ENCODE measurements around the gene RFTN1.

The RFTN1 gene

GRCh38 chr3:16338999-16339398 is 174.5 kb downstream of the RFTN1 start:
- no peak overlapping the region for H3K4me3 ChIP-seq (ENCODE audit: low read depth in 1 of 2, low read length in 2 of 2)
- no peak overlapping the region for H3K27ac ChIP-seq (ENCODE audit: low read depth, low read length)
- no peaks in the 10 kb centered on the region for H3K27me3 ChIP-seq (ENCODE audit: control insufficient read depth in 1 of 2, insufficient read depth in 2 of 2, low read length in 2 of 2)
- no peak overlapping the region for H3K9ac ChIP-seq (ENCODE audit: low read depth in 1 of 2, low read length in 2 of 2)
- H3K4me1 ChIP-seq (ENCODE audit: control insufficient read depth in 1 of 2, insufficient read depth in 2 of 2, low read length in 2 of 2) = peaks cover 4 to 5% of the 10 kb centered on the region in 2 donors
- peaks cover 3 to 11% of the 10 kb centered on the region in 2 donors for H3K36me3 ChIP-seq (ENCODE audit: control insufficient read depth in 1 of 2, insufficient read depth in 2 of 2, low read length in 2 of 2)
- no peaks in the 10 kb centered on the region for H3K9me3 ChIP-seq (ENCODE audit: control insufficient read depth in 1 of 2, low read length in 2 of 2)

GRCh38 chr3:16337856-16338540 is 175.5 kb downstream of the RFTN1 start:
- peak overlapping the region in 1 of 2 donors; percentile 29 for H3K4me3 ChIP-seq (ENCODE audit: low read depth in 1 of 2, low read length in 2 of 2)
- no peaks in the 10 kb centered on the region for H3K9me3 ChIP-seq (ENCODE audit: control insufficient read depth in 1 of 2, low read length in 2 of 2)
- peaks cover 4 to 11% of the 10 kb centered on the region in 2 donors for H3K36me3 ChIP-seq (ENCODE audit: control insufficient read depth in 1 of 2, insufficient read depth in 2 of 2, low read length in 2 of 2)
- peaks cover 4 to 5% of the 10 kb centered on the region in 2 donors for H3K4me1 ChIP-seq (ENCODE audit: control insufficient read depth in 1 of 2, insufficient read depth in 2 of 2, low read length in 2 of 2)
- no peaks in the 10 kb centered on the region for H3K27me3 ChIP-seq (ENCODE audit: control insufficient read depth in 1 of 2, insufficient read depth in 2 of 2, low read length in 2 of 2)
- no peak overlapping the region for H3K9ac ChIP-seq (ENCODE audit: low read depth in 1 of 2, low read length in 2 of 2)
- no peak overlapping the region for H3K27ac ChIP-seq (ENCODE audit: low read depth, low read length)

DNA sequence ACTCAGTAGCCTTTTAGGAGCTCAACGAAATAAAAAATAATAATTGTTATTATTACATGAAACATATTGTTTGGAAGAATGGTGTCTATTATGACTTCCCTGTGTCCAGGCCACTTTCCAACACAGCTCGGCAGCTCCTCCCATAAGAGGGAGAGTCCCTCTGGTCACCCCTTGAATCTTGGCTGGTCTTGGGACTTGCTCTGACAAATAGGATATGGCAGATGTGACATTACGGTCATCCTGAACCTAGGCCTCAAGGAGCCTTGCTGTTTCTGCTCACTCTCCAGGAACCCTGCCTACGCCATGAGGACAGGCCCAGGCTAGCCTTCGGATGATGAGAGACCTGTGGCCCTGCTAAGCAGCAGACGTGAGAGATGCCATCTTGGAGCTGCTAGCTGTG is 176.7 kb downstream of the RFTN1 start:
- Histone ChIP-seq H3K9me3 (ENCODE audit: control insufficient read depth in 1 of 2, low read length in 2 of 2) (no peaks in the 10 kb centered on the region), H3K9ac (ENCODE audit: low read depth in 1 of 2, low read length in 2 of 2) (no peak overlapping the region), H3K27me3 (ENCODE audit: control insufficient read depth in 1 of 2, insufficient read depth in 2 of 2, low read length in 2 of 2) (no peaks in the 10 kb centered on the region), H3K4me1 (ENCODE audit: control insufficient read depth in 1 of 2, insufficient read depth in 2 of 2, low read length in 2 of 2) (peaks cover 4 to 5% of the 10 kb centered on the region in 2 donors), H3K4me3 (ENCODE audit: low read depth in 1 of 2, low read length in 2 of 2) (no peak overlapping the region), H3K27ac (ENCODE audit: low read depth, low read length) (no peak overlapping the region), H3K36me3 (ENCODE audit: control insufficient read depth in 1 of 2, insufficient read depth in 2 of 2, low read length in 2 of 2) (peaks cover 8 to 11% of the 10 kb centered on the region in 2 donors)

DNA sequence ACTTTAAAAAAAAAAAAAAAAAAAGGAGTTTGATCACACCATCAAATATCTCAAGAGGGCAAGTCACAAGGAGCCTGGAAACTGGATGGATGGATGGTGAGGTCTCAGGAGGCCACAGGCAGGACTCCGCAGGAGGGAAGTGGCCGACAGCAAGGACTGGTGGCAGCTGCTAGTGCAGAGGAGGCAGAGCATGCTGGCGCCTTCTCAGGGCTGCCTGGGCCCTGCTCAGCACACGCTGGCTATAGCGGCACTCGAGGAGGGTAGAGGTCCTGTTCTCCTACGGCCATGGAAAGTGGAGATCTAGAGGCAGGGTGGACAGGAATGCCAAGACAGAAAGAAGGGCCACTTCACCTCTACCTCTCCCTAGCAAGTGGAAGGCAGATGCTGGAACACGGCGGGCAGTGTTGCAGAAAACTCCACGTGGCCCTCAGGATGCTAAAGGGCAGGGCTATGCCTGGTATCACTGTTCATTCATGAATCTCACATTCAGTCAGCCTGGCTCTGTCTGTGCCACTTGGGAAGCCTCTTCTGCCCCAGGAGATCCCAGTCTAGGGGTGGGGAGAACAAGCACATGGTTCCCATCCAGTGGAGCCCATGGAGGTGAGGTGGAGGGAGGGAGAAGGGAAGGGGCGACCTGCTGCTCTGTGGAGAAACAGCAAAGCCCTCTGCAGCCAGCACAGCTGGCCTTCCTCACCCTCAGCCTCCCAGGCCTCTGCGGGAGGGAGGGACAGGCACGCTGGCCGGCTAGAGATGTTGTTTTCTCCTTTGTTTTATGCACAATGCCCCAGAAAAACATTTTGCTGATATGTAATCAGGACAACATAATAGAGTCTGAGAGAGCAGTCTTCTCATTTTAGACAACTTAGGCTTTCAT is 177.5 kb downstream of the RFTN1 start:
- peaks cover 8 to 16% of the 10 kb centered on the region in 2 donors for H3K36me3 ChIP-seq (ENCODE audit: control insufficient read depth in 1 of 2, insufficient read depth in 2 of 2, low read length in 2 of 2)
- H3K9ac ChIP-seq (ENCODE audit: low read depth in 1 of 2, low read length in 2 of 2) = no peak overlapping the region
- H3K9me3 ChIP-seq (ENCODE audit: control insufficient read depth in 1 of 2, low read length in 2 of 2) = peaks cover 0 to 5% of the 10 kb centered on the region in 2 donors
- peaks cover 4 to 5% of the 10 kb centered on the region in 2 donors for H3K4me1 ChIP-seq (ENCODE audit: control insufficient read depth in 1 of 2, insufficient read depth in 2 of 2, low read length in 2 of 2)
- H3K4me3 ChIP-seq (ENCODE audit: low read depth in 1 of 2, low read length in 2 of 2) = no peak overlapping the region
- H3K27ac ChIP-seq (ENCODE audit: low read depth, low read length) = no peak overlapping the region
- no peaks in the 10 kb centered on the region for H3K27me3 ChIP-seq (ENCODE audit: control insufficient read depth in 1 of 2, insufficient read depth in 2 of 2, low read length in 2 of 2)

GRCh38 chr3:16335333-16335732 is 178.2 kb downstream of the RFTN1 start:
- Histone ChIP-seq H3K9me3 (ENCODE audit: control insufficient read depth in 1 of 2, low read length in 2 of 2) (peaks cover 0 to 5% of the 10 kb centered on the region in 2 donors), H3K36me3 (ENCODE audit: control insufficient read depth in 1 of 2, insufficient read depth in 2 of 2, low read length in 2 of 2) (peaks cover 8 to 18% of the 10 kb centered on the region in 2 donors), H3K4me1 (ENCODE audit: control insufficient read depth in 1 of 2, insufficient read depth in 2 of 2, low read length in 2 of 2) (peaks cover 4 to 5% of the 10 kb centered on the region in 2 donors), H3K27me3 (ENCODE audit: control insufficient read depth in 1 of 2, insufficient read depth in 2 of 2, low read length in 2 of 2) (no peaks in the 10 kb centered on the region), H3K27ac (ENCODE audit: low read depth, low read length) (no peak overlapping the region), H3K4me3 (ENCODE audit: low read depth in 1 of 2, low read length in 2 of 2) (no peak overlapping the region), H3K9ac (ENCODE audit: low read depth in 1 of 2, low read length in 2 of 2) (no peak overlapping the region)

- Histone ChIP-seq H3K27ac (ENCODE audit: low read depth, low read length) (no peak overlapping the region), H3K9me3 (ENCODE audit: control insufficient read depth in 1 of 2, low read length in 2 of 2) (peaks cover 0 to 5% of the 10 kb centered on the region in 2 donors), H3K36me3 (ENCODE audit: control insufficient read depth in 1 of 2, insufficient read depth in 2 of 2, low read length in 2 of 2) (peaks cover 8 to 18% of the 10 kb centered on the region in 2 donors), H3K27me3 (ENCODE audit: control insufficient read depth in 1 of 2, insufficient read depth in 2 of 2, low read length in 2 of 2) (no peaks in the 10 kb centered on the region), H3K4me1 (ENCODE audit: control insufficient read depth in 1 of 2, insufficient read depth in 2 of 2, low read length in 2 of 2) (peaks cover 4 to 5% of the 10 kb centered on the region in 2 donors), H3K9ac (ENCODE audit: low read depth in 1 of 2, low read length in 2 of 2) (no peak overlapping the region), H3K4me3 (ENCODE audit: low read depth in 1 of 2, low read length in 2 of 2) (no peak overlapping the region)
Observed at GRCh38 chr3:16334909-16335308, 178.6 kb downstream of the RFTN1 start.

- Histone ChIP-seq H3K9ac (ENCODE audit: low read depth in 1 of 2, low read length in 2 of 2) (no peak overlapping the region), H3K27ac (ENCODE audit: low read depth, low read length) (no peak overlapping the region), H3K4me1 (ENCODE audit: control insufficient read depth in 1 of 2, insufficient read depth in 2 of 2, low read length in 2 of 2) (peaks cover 0 to 2% of the 10 kb centered on the region in 2 donors)
Observed at GRCh38 chr3:16332904-16333426, 180.5 kb downstream of the RFTN1 start.

GRCh38 chr3:16331319-16331883 is 182.1 kb downstream of the RFTN1 start:
- H3K9me3 ChIP-seq (ENCODE audit: control insufficient read depth in 1 of 2, low read length in 2 of 2) = peaks cover 0 to 5% of the 10 kb centered on the region in 2 donors
- no peak overlapping the region for H3K9ac ChIP-seq (ENCODE audit: low read depth in 1 of 2, low read length in 2 of 2)
- H3K27me3 ChIP-seq (ENCODE audit: control insufficient read depth in 1 of 2, insufficient read depth in 2 of 2, low read length in 2 of 2) = no peaks in the 10 kb centered on the region
- H3K4me1 ChIP-seq (ENCODE audit: control insufficient read depth in 1 of 2, insufficient read depth in 2 of 2, low read length in 2 of 2) = no peaks in the 10 kb centered on the region
- no peak overlapping the region for H3K27ac ChIP-seq (ENCODE audit: low read depth, low read length)
- no peak overlapping the region for H3K4me3 ChIP-seq (ENCODE audit: low read depth in 1 of 2, low read length in 2 of 2)
- peaks cover 6 to 29% of the 10 kb centered on the region in 2 donors for H3K36me3 ChIP-seq (ENCODE audit: control insufficient read depth in 1 of 2, insufficient read depth in 2 of 2, low read length in 2 of 2)

More at GRCh38 chr3:16332904-16333426, 180.5 kb downstream of the RFTN1 start:
- no peak overlapping the region for H3K4me3 ChIP-seq (ENCODE audit: low read depth in 1 of 2, low read length in 2 of 2)
- H3K36me3 ChIP-seq (ENCODE audit: control insufficient read depth in 1 of 2, insufficient read depth in 2 of 2, low read length in 2 of 2) = peaks cover 8 to 27% of the 10 kb centered on the region in 2 donors
- H3K9me3 ChIP-seq (ENCODE audit: control insufficient read depth in 1 of 2, low read length in 2 of 2) = peaks cover 0 to 5% of the 10 kb centered on the region in 2 donors
- H3K27me3 ChIP-seq (ENCODE audit: control insufficient read depth in 1 of 2, insufficient read depth in 2 of 2, low read length in 2 of 2) = no peaks in the 10 kb centered on the region

DNA sequence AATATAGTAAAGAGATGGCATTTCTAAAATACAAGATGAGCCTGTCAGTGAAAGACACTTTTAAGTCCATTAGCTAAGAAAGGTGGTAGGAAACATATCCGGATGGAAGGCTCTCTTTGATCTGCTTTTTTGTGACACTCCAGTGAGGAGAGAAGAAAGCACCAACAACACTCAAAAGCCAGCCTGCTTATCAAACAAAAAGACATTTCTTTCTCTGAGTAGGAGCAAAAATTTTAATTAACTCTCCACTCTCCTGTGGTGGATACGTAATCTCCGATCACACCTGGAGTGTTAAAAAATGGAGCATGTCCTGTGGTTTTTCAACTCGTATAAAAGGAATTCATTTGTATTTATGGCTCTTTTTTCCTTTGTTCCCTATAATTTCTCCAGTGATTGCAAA is 183.1 kb downstream of the RFTN1 start:
- Histone ChIP-seq H3K4me3 (ENCODE audit: low read depth in 1 of 2, low read length in 2 of 2) (no peak overlapping the region), H3K27me3 (ENCODE audit: control insufficient read depth in 1 of 2, insufficient read depth in 2 of 2, low read length in 2 of 2) (no peaks in the 10 kb centered on the region), H3K36me3 (ENCODE audit: control insufficient read depth in 1 of 2, insufficient read depth in 2 of 2, low read length in 2 of 2) (peaks cover 7 to 37% of the 10 kb centered on the region in 2 donors), H3K27ac (ENCODE audit: low read depth, low read length) (no peak overlapping the region), H3K9me3 (ENCODE audit: control insufficient read depth in 1 of 2, low read length in 2 of 2) (peaks cover 0 to 5% of the 10 kb centered on the region in 2 donors), H3K9ac (ENCODE audit: low read depth in 1 of 2, low read length in 2 of 2) (no peak overlapping the region), H3K4me1 (ENCODE audit: control insufficient read depth in 1 of 2, insufficient read depth in 2 of 2, low read length in 2 of 2) (no peaks in the 10 kb centered on the region)

- no peak overlapping the region for H3K9ac ChIP-seq (ENCODE audit: low read depth in 1 of 2, low read length in 2 of 2)
- H3K4me3 ChIP-seq (ENCODE audit: low read depth in 1 of 2, low read length in 2 of 2) = no peak overlapping the region
- H3K27ac ChIP-seq (ENCODE audit: low read depth, low read length) = no peak overlapping the region
- peaks cover 13 to 38% of the 10 kb centered on the region in 2 donors for H3K36me3 ChIP-seq (ENCODE audit: control insufficient read depth in 1 of 2, insufficient read depth in 2 of 2, low read length in 2 of 2)
- peaks cover 0 to 5% of the 10 kb centered on the region in 2 donors for H3K9me3 ChIP-seq (ENCODE audit: control insufficient read depth in 1 of 2, low read length in 2 of 2)
- no peaks in the 10 kb centered on the region for H3K4me1 ChIP-seq (ENCODE audit: control insufficient read depth in 1 of 2, insufficient read depth in 2 of 2, low read length in 2 of 2)
- H3K27me3 ChIP-seq (ENCODE audit: control insufficient read depth in 1 of 2, insufficient read depth in 2 of 2, low read length in 2 of 2) = no peaks in the 10 kb centered on the region
Observed at GRCh38 chr3:16329826-16330129, 183.7 kb downstream of the RFTN1 start.

Measured in duodenal mucosa (tissue), 2 donors.